Measurements from ENCODE around the gene RAB6B.

RAB6B gene

DNA sequence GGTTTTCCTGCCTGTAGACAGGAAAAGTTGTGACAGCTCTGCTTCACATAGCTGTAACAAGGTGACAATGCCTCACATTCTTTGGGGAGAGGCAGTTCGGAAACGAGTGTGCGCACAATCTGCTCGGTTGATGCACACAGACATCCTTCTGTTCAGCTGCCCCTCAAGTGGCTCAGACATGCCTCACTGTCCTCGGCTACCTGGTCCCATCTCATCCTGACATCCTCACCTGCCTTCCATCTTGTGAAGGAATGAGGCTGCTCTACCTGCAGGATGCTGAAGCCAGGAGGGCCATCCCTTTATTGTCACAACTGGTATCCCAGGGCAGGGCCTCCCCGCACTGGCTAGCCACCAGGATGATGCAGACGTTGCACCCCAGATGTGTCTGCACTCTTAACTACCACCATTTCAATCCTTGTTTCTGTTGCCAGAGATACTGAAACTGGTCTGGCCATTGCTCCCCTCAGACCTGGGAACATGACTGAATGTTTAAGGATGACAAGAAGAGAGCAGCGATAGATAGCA lies 70.7 kb downstream of the RAB6B start:
- Histone ChIP-seq H3K9ac (no peak overlapping the region), H3K4me3 (no peak overlapping the region), H3K27ac (no peak overlapping the region), H3K27me3 (no peaks in the 10 kb centered on the region), H3K4me1 (peaks cover 48% of the 10 kb centered on the region), H3K4me2 (no peak overlapping the region), H3K36me3 (peaks cover 52% of the 10 kb centered on the region), H3K9me3 (no peaks in the 10 kb centered on the region), H4K20me1 (peaks cover 20% of the 10 kb centered on the region)
- no peak for TF ChIP-seq Cebpa-rat (IDR thresholded peaks at IDR 0.05)

DNA sequence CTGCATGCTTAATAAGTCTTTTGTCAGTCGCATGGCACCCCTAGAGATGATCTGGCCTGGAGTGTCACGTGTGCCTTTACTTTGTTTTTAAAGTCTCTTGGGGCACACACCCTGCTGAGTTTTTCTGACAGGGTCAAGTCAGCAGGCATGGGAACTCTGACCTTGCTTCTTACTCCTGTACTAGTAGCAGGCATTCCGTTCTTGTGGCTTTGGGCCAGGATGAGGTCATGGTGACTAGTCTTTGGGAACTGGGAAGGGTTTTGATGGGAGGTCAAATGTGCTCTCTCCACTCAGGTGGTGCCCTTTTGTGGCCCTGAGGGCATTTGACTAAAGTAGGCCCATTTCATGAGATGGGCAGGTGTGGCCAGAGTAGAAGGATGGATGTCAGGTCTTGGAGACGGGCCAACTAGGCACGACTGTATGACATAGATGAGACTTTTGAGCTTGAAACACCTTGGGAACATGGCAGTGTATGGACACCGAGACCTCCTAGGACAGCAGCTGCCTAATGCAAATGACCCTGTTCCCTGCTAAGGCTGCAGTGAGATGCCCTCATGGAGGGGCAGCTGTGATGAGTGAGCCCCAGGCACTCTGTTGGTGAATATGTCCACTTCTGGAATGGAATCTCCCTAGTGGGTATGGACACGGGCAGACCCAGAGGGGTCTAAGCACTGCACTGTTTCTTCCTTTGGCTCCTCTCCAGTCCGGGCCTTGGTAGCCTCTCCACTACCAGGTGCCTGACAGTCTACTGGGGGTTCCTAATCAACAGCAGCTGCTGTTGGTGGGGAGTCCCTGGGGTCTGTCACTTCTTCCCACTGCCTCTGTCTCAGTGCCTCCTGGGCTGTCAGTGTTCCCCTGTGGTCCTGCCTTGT lies 73.7 kb downstream of the RAB6B start:
- TF ChIP-seq Cebpa-rat (IDR thresholded peaks at IDR 0.05), result no peak
- Histone ChIP-seq H3K36me3 (peaks cover 75% of the 10 kb centered on the region), H3K4me2 (peak overlapping the region; percentile 78), H3K9ac (no peak overlapping the region), H4K20me1 (peaks cover 20% of the 10 kb centered on the region), H3K27me3 (no peaks in the 10 kb centered on the region), H3K4me3 (no peak overlapping the region), H3K9me3 (no peaks in the 10 kb centered on the region), H3K27ac (peak overlapping the region; percentile 54), H3K4me1 (peaks cover 38% of the 10 kb centered on the region)

DNA sequence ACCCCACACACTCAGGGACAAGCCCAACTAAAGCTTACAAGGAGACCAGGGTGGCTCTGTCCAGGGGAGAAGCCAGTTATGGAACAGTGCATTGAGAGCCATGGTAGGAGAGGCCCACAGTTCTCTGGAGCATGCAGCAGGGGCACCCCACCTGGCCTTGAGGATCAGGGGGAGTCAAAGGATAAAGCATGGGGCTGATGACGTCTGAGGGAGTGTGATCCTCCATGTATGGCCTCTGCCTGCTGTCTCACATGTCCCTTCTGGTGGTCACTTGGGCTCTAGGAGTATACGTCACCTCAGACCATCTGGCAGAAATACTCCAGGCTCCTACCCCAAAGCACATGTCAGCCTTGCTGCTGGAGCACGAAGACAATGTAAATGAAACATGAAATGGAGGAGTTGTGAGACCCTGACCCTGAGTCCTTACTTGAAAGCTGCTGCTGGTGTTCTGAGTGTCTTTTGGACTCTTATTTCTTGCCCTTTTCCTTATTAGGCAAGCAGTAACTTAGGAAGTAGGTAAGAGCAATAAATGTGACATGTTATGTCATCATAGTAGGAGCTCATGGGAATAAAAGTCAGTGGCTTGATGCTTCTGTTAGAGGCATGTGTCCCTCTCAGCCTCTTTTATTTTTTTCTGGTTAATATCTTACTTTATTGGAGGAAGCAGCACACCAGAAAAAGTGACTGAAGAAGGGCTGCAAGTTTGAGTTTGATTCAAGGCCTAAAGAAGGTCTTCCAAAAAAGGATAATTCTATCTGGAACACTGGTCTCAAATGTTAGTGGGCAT lies 74.6 kb downstream of the RAB6B start:
- no peak overlapping the region for H3K9ac ChIP-seq
- no peak for TF ChIP-seq Cebpa-rat (IDR thresholded peaks at IDR 0.05)
- no peak overlapping the region for H3K4me3 ChIP-seq
- H4K20me1 ChIP-seq, result peaks cover 20% of the 10 kb centered on the region
- peaks cover 77% of the 10 kb centered on the region for H3K36me3 ChIP-seq
- H3K27ac ChIP-seq, result peak overlapping the region; percentile 54; the same call in 1 of the 2 replicates
- no peaks in the 10 kb centered on the region for H3K27me3 ChIP-seq
- H3K4me1 ChIP-seq, result peaks cover 38% of the 10 kb centered on the region
- H3K9me3 ChIP-seq, result no peaks in the 10 kb centered on the region
- peak overlapping the region; percentile 78 for H3K4me2 ChIP-seq

DNA sequence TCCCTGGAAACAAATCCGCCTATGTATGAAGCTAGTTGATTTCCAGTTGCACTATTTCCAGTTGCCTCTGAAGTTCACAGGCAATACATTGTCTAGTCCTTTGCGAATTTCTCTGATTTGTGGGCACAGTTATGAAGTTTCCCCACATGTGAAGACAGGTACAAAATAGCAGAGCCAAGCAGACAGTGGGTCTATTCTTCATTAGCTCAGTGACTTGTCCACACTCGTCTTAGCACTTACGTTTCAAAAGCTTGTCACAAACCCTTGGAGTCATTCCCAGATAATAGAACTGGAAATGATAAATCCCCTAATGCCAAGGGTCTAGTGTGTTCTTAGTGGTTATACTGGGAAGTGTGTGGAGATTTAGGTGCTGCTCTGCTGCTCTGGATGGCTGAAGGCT lies 75.6 kb downstream of the RAB6B start:
- Histone ChIP-seq H3K36me3 (peaks cover 77% of the 10 kb centered on the region), H3K4me2 (no peak overlapping the region), H3K4me3 (no peak overlapping the region), H3K9me3 (no peaks in the 10 kb centered on the region), H3K9ac (no peak overlapping the region), H3K27ac (no peak overlapping the region), H3K4me1 (peaks cover 38% of the 10 kb centered on the region), H3K27me3 (no peaks in the 10 kb centered on the region), H4K20me1 (peaks cover 20% of the 10 kb centered on the region)
- TF ChIP-seq Cebpa-rat (IDR thresholded peaks at IDR 0.05), result no peak

DNA sequence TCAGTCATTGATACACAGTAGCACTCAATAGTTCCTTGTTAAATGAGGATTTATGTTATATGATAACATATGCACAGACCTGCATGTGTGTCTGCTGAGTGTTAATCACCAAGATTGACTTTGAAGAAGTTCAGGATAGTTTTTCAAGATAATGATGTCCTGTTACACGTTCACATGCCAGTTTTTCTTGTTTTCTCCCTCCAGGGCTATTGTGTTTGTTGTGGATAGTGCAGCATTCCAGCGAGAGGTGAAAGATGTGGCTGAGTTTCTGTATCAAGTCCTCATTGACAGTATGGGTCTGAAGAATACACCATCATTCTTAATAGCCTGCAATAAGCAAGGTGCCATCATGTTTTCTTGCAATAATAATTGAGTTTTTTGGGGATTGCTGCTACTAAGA lies 80.3 kb downstream of the RAB6B start:
- Histone ChIP-seq H3K36me3 (peaks cover 85% of the 10 kb centered on the region), H3K27ac (no peak overlapping the region), H3K4me2 (no peak overlapping the region), H3K9me3 (no peaks in the 10 kb centered on the region), H3K4me3 (no peak overlapping the region), H4K20me1 (peaks cover 16% of the 10 kb centered on the region), H3K9ac (no peak overlapping the region), H3K4me1 (no peaks in the 10 kb centered on the region), H3K27me3 (no peaks in the 10 kb centered on the region)
- TF ChIP-seq Cebpa-rat (IDR thresholded peaks at IDR 0.05), result no peak

DNA sequence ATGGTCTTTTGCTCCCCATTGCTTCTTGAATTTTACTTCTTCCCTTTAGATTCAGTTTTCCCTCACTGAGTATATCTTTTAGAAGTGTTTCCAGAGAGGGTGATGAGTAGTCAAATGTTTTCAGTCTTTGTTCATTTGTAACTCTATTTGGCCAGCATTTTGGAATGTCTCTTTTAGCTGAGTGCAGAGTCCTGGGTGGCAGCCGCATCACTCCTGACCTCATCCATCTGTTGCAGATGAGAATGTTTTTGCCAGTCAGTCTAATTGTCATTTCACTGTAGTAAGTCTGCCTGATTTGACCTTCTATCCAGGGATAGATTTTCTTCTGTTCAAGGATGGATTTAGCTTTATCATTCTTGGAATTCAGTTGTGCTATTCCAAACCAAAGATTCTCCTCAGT lies 82.8 kb downstream of the RAB6B start:
- Histone ChIP-seq H4K20me1 (peaks cover 19% of the 10 kb centered on the region), H3K4me3 (no peak overlapping the region), H3K27me3 (no peaks in the 10 kb centered on the region), H3K27ac (no peak overlapping the region), H3K36me3 (peaks cover 91% of the 10 kb centered on the region), H3K4me1 (peaks cover under 1% of the 10 kb centered on the region; the same call in 1 of the 2 replicates), H3K9me3 (no peaks in the 10 kb centered on the region), H3K9ac (no peak overlapping the region), H3K4me2 (no peak overlapping the region)
- TF ChIP-seq Cebpa-rat (IDR thresholded peaks at IDR 0.05), result no peak

DNA sequence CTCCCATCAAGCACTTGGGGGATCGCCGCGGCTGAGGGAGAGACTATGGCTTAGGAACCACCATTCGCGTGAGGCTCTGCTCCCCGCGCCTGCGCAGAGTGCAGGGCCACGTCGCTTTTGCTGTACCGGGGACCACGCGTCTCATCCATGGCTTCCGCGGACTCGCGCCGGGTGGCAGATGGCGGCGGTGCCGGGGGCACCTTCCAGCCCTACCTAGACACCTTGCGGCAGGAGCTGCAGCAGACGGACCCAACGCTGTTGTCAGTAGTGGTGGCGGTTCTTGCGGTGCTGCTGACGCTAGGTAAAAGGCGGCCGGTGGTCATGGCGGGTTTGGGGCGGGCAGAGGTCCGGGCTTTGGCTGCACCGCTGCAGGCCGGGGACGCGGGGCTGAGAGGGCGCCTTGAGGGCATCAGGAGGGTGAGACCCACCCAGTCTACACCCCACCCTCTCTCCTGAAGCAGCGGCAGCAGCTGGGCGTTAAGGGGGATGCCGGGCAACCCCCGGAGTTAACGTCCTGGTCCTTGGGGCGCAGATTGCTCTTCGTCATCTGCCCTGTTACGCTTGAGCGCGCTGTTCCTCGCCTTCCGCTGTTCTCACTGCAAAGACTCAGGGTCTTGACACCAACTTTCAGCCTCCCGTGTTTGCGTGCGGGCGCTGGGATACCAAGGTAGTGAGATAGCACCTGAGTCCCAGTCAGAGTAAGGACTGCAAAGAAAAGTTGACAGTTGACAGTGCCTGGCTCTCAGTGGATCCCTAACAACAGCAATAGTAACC lies 89.8 kb downstream of the RAB6B start, which contains the start of gene SRPRB:
Gene SRPRB (plus strand): TSS at position 114 of the 774 bp plus-strand sequence. CDS start 34 bp downstream, at position 148.
- no peaks in the 10 kb centered on the region for H3K27me3 ChIP-seq
- peak within 1 kb of the TSS; percentile 80 for H3K9ac ChIP-seq
- H3K36me3 ChIP-seq, result peaks cover 33% of the 10 kb centered on the region
- no peaks in the 10 kb centered on the region for H3K9me3 ChIP-seq
- peak within 1 kb of the TSS; percentile 89 for H3K4me2 ChIP-seq
- peaks cover 15% of the 10 kb centered on the region; the same call in 1 of the 2 replicates for H4K20me1 ChIP-seq
- H3K27ac ChIP-seq, result peak within 1 kb of the TSS; percentile 66
- peak within 1 kb of the TSS; percentile 81 for H3K4me3 ChIP-seq
- H3K4me1 ChIP-seq, result peaks cover 21% of the 10 kb centered on the region
- no peak for TF ChIP-seq Cebpa-rat (IDR thresholded peaks at IDR 0.05)

DNA sequence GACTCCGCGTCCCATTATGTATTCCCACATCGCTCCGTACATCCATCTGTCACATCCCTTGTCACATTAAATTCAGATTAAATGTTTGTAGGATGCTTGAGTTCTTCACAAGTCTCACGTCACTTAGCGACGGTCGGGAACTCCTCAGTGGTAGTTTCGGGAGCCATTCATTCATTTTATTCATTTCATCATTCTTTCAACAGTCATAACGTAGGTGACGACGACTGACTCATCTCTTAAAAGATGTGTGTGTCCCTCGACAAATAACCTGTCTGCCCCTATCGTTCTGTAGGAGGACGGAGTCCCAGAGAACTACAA lies 90.3 kb downstream of the RAB6B start:
- peak overlapping the region; percentile 81 for H3K4me3 ChIP-seq
- peaks cover 9% of the 10 kb centered on the region; the same call in 1 of the 2 replicates for H4K20me1 ChIP-seq
- no peak for TF ChIP-seq Cebpa-rat (IDR thresholded peaks at IDR 0.05)
- H3K9ac ChIP-seq, result no peak overlapping the region
- no peak overlapping the region for H3K27ac ChIP-seq
- peaks cover 21% of the 10 kb centered on the region for H3K4me1 ChIP-seq
- H3K4me2 ChIP-seq, result peak overlapping the region; percentile 67
- H3K9me3 ChIP-seq, result no peaks in the 10 kb centered on the region
- peaks cover 27% of the 10 kb centered on the region for H3K36me3 ChIP-seq
- no peaks in the 10 kb centered on the region for H3K27me3 ChIP-seq

DNA sequence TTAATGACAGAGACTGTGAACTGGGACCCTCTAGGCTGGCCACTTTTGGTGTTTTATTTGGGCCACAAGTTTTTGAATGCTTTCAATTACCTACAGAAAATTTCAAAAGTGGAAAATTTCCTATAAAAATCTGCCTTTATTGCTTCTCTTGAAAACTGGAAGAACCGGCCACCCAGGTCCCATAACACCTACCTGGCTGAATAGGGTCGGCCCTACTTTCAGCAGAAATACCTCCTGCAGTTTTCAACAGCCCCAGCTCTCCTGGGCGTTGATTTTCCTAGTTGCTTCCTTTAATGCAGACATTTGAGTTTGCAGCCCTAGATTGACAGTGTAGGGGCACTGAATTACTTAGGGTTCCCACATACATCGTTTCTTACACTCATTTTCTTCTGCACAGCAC lies 90.8 kb downstream of the RAB6B start:
- no peak overlapping the region; the same call in 1 of the 2 replicates for H3K4me3 ChIP-seq
- no peak for TF ChIP-seq Cebpa-rat (IDR thresholded peaks at IDR 0.05)
- peaks cover 23% of the 10 kb centered on the region for H3K36me3 ChIP-seq
- peaks cover 21% of the 10 kb centered on the region for H3K4me1 ChIP-seq
- peak overlapping the region; percentile 67; the same call in 1 of the 2 replicates for H3K4me2 ChIP-seq
- no peaks in the 10 kb centered on the region for H3K9me3 ChIP-seq
- H3K9ac ChIP-seq, result no peak overlapping the region
- no peaks in the 10 kb centered on the region for H3K27me3 ChIP-seq
- H4K20me1 ChIP-seq, result peaks cover 6% of the 10 kb centered on the region; the same call in 1 of the 2 replicates
- no peak overlapping the region for H3K27ac ChIP-seq

All from BLaER1 (cell line).